Ascending aorta (tissue), 2 donors: ENCODE data around the gene BCL3. TPM values are rescaled to one million over a fixed set of nuclear protein-coding genes. Genes with fewer than 3 reads are reported as not detected.

Experiments
- DNase-seq, 2 donors: peaks; one replicate each; pipeline ENCODE4 v3.0.0-alpha.2; 2019; ENCODE audit warnings: low spot score in 2 of 2
- H3K27ac ChIP-seq, 2 donors: fragments of 200-600 bp; sonication (generic); one replicate each; pipeline ENCODE4 v1.5.1; 2016 to 2017; ENCODE audit warnings: mild to moderate bottlenecking in 1 of 2
- H3K27me3 ChIP-seq: fragments of 200-600 bp; sonication (generic); one replicate; pipeline ENCODE4 v1.5.1; 2017
- H3K36me3 ChIP-seq, 2 donors: fragments of 200-600 bp; sonication (generic); one replicate each; pipeline ENCODE4 v1.5.1; 2016
- H3K4me1 ChIP-seq, 2 donors: fragments of 200-600 bp; sonication (generic); one replicate each; pipeline ENCODE4 v1.5.1; 2016 to 2017; ENCODE audit warnings: mild to moderate bottlenecking in 1 of 2
- H3K4me3 ChIP-seq, 2 donors: fragments of 200-600 bp; sonication (generic); one replicate each; pipeline ENCODE4 v1.5.1; 2016 to 2017; ENCODE audit warnings: mild to moderate bottlenecking in 1 of 2
- H3K9me3 ChIP-seq, 2 donors: fragments of 200-600 bp; sonication (generic); one replicate each; pipeline ENCODE4 v1.5.1; 2016
- CTCF ChIP-seq, 3 experiments: fragments of 200-600 bp in 2 of 3; fragments of 450-650 bp in 1 of 3; sonication (generic) in 2 of 3; IDR thresholded peaks; one replicate each; pipeline ENCODE4 v1.5.1; 2016 to 2019; ENCODE audit warnings: antibody characterized with exemption in 3 of 3, mild to moderate bottlenecking in 1 of 3, moderate library complexity in 1 of 3
- intact Hi-C: fragments of 100-400 bp; cut with DNase I; formaldehyde crosslinking; loops from one replicate; pipeline ENCODE4 v1.15.1; 2023
- total RNA-seq: library from RNA; depleted of rRNA; stranded (reverse); fragments of >200 nt; gene quantifications from one replicate; pipeline ENCODE4 v1.1.0, GENCODE V29; 2016

The BCL3 gene
- total RNA-seq, 1 donor from 2014 or later: 66.2 TPM

GRCh38 chr19:44758596-44758995 is 10.1 kb downstream of the BCL3 start:
- intact Hi-C loops: loop anchor here (5.0 kb wide), 2 partner anchors 36 to 66 kb away; no protein-coding TSS in a partner anchor
- H3K27ac ChIP-seq: peak overlapping the region; percentile 84 to 91
- peaks cover 12 to 17% of the 10 kb centered on the region in 2 donors for H3K36me3 ChIP-seq
- H3K4me3 ChIP-seq: peak overlapping the region; percentile 59 to 60
- peaks cover 15 to 44% of the 10 kb centered on the region in 2 donors for H3K4me1 ChIP-seq
- H3K27me3 ChIP-seq: no peaks in the 10 kb centered on the region
- TF ChIP-seq CTCF (IDR thresholded peaks at IDR 0.05): no peak
- H3K9me3 ChIP-seq: no peaks in the 10 kb centered on the region
- no peak for DNase-seq

- Histone ChIP-seq H3K4me3 (no peak overlapping the region), H3K27ac (peak overlapping the region in 1 of 2 donors; percentile 84), H3K9me3 (no peaks in the 10 kb centered on the region), H3K4me1 (peaks cover 15 to 39% of the 10 kb centered on the region in 2 donors), H3K36me3 (peaks cover 12 to 17% of the 10 kb centered on the region in 2 donors), H3K27me3 (no peaks in the 10 kb centered on the region)
- intact Hi-C loops: loop anchor here (5.0 kb wide), 2 partner anchors 37 to 67 kb away; no protein-coding TSS in a partner anchor
- no peak for TF ChIP-seq CTCF (IDR thresholded peaks at IDR 0.05)
- no peak for DNase-seq
Measured at GRCh38 chr19:44759083-44759804, 10.7 kb downstream of the BCL3 start.

GRCh38 chr19:44762038-44762437 is 13.5 kb downstream of the BCL3 start:
- no peak for TF ChIP-seq CTCF (IDR thresholded peaks at IDR 0.05)
- intact Hi-C loops: no loop called here
- Histone ChIP-seq H3K27ac (no peak overlapping the region), H3K27me3 (no peaks in the 10 kb centered on the region), H3K4me1 (peaks cover under 1 to 12% of the 10 kb centered on the region in 2 donors), H3K36me3 (peaks cover 12 to 17% of the 10 kb centered on the region in 2 donors), H3K4me3 (no peak overlapping the region), H3K9me3 (no peaks in the 10 kb centered on the region)
- no peak for DNase-seq

GRCh38 chr19:44765033-44765948 is 16.8 kb downstream of the BCL3 start:
- Histone ChIP-seq H3K4me3 (no peak overlapping the region), H3K27ac (no peak overlapping the region), H3K4me1 (peaks cover 0 to 2% of the 10 kb centered on the region in 2 donors), H3K9me3 (no peaks in the 10 kb centered on the region), H3K36me3 (peaks cover 3 to 4% of the 10 kb centered on the region in 2 donors), H3K27me3 (no peaks in the 10 kb centered on the region)
- DNase-seq: no peak
- intact Hi-C loops: no loop called here
- no peak for TF ChIP-seq CTCF (IDR thresholded peaks at IDR 0.05)

GRCh38 chr19:44765949-44766335 is 17.4 kb downstream of the BCL3 start:
- no peak for TF ChIP-seq CTCF (IDR thresholded peaks at IDR 0.05)
- H3K36me3 ChIP-seq: no peaks in the 10 kb centered on the region
- H3K4me3 ChIP-seq: no peak overlapping the region
- peaks cover 0 to 2% of the 10 kb centered on the region in 2 donors for H3K4me1 ChIP-seq
- intact Hi-C loops: no loop called here
- DNase-seq: no peak
- H3K27me3 ChIP-seq: no peaks in the 10 kb centered on the region
- H3K27ac ChIP-seq: no peak overlapping the region
- H3K9me3 ChIP-seq: no peaks in the 10 kb centered on the region
